Measurements from ENCODE around the gene TAS2R31.
"Not testable (repeated sequence)": the region's sequence is repeated elsewhere in the genome, so short reads cannot be mapped to it uniquely, and the experiment has no call there.

Gene TAS2R31

GRCh38 chr12:11031307-11031706 is at the start of gene TAS2R31:
TSS of gene TAS2R31 (minus strand) at chr12:11031407. CDS start at chr12:11031335, 72 bp downstream.
- no peak for DNase-seq

GRCh38 chr12:11078246-11078645 is 47.0 kb upstream of the TAS2R31 start:
- DNase-seq = no peak

GRCh38 chr12:11075642-11076041 is 44.4 kb upstream of the TAS2R31 start:
- DNase-seq = no peak

DNA sequence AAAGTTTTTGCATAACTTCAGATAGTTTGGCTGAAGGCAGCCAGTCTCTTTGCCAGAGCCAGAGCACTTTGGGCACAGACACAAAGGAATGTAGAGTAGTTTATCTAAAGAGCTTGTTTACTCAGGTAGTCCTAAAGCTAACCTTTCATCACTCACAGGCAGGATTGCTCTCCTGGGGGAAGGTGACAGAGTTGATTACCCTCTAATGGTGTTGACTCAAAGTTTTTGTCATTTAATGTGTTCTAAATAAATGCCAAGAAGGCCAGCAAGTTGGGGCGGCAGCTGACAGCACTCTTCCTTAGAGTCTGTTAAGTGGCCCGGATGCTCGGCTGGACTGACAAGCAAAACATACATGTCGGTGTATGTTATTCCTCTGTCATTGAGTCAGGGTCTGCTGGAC is 40.2 kb upstream of the TAS2R31 start:
- no peak for DNase-seq

GRCh38 chr12:11070999-11071398 is 39.8 kb upstream of the TAS2R31 start:
- DNase-seq = no peak

- DNase-seq = no peak
Measured at GRCh38 chr12:11069854-11070365, 38.7 kb upstream of the TAS2R31 start.

GRCh38 chr12:11067514-11067913 is 36.3 kb upstream of the TAS2R31 start:
- no peak for DNase-seq

GRCh38 chr12:11062194-11062593 is 31.0 kb upstream of the TAS2R31 start, which contains the start of gene TAS2R46:
TSS of gene TAS2R46 (minus strand) at chr12:11062294. CDS start at chr12:11062294, 0 bp downstream.
- not testable (repeated sequence) for DNase-seq

DNA sequence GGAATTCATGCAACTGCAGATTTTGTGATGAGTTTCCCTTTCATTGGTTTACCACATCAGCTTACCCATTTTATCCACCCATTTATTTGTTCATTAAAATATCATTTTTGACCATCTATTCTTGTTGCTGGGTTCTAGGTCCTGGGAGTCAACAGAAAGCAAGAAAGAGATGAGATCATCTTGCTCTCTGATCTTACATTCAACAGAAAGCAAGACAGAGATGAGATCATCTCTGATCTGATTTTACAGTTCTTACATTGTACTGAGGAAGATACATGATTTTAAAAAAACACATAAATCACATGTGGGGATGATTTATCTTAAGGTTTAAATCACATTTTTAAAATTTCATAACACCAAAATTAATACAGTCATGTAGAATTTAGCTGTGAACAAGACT is 28.6 kb upstream of the TAS2R31 start:
- DNase-seq = no peak

GRCh38 chr12:11059041-11059440 is 27.8 kb upstream of the TAS2R31 start:
- DNase-seq = no peak

GRCh38 chr12:11055306-11055705 is 24.1 kb upstream of the TAS2R31 start:
- no peak for DNase-seq

DNA sequence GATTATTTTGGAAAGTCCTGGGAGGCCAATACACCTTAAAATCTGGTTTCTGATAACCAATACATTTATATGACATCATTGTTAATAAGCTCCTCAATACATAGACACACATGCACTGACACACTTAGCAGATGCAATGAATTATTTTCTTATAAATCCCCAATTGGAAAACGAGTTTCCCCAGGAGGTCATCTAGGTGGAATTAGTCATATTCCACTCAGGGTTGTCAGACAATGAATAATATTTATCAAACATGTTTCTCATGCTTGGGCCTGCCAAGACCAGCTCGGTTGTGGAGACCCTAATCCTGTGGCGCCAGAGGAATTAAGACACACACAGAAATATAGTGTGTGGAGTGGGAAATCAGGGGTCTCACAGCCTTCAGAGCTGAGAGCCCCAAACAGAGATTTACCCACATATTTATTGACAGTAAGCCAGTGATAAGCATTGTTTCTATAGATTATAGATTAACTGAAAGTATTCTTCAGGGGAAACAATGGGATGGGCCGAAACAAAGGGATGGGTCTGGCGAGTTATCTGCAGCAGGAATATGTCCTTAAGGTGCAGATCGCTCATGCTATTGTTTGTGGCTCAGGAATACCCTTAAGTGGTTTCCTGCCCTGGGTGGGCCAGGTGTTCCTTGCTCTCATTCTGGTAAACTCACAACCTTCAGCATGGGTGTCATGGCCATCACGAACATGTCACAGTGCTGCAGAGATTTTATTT is 18.8 kb upstream of the TAS2R31 start:
- DNase-seq = not testable (repeated sequence)

DNA sequence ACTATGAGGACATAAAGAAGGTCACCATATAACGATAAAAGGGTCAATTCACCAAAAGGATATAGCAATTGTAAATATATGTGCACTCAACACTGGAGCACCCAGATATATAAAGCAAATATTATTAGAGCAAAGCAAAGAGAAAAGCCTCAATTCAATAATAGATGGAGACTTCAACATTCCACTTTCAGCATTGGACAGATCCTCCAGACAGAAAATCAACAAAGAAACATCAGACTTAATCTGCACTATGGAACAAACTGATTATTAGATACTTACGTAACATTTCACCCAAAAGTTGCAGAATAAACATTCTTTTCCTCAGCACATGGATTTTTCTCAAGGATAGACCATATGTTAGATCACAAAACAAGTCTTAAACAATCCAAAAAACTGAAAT is 10.2 kb upstream of the TAS2R31 start:
- not testable (repeated sequence) for DNase-seq

DNA sequence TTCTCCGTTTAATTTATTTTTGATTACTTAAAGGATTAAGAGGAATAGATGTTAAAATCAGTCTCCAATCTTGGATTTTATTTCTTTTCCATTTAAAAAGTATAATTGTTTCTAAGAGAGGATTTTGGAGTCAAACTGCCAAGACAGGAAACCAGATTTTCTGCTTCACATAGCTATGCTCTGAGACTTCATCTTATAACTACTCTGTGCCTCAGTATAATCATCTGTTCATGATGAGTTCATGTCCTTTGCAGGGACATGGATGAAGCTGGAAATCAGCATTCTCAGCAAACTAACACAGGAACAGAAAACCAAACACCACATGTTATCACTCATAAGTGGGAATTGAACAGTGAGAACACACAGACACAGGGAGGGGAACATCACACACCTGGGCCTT is 9.0 kb upstream of the TAS2R31 start:
- DNase-seq = no peak

GRCh38 chr12:11039171-11039570 is 8.0 kb upstream of the TAS2R31 start:
- no peak for DNase-seq

DNA sequence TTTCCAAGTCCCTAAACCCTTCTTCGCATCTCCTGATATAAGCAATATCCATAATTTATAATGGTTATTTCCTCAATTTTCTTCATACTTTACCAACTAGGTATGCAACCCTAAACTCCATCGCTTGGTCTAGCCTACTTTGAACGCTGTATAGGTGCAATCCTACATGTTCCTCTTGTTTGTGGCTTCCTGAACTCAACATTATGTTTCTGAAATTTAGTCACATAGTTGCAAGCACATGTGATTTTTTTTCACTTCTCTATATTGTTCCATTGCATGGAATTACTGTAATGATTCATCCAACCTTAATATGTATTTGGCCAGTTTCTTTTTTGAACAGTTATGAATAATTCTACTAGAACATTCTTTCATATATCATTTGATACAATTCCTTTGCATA is 2.8 kb upstream of the TAS2R31 start:
- DNase-seq = not testable (repeated sequence)

DNA sequence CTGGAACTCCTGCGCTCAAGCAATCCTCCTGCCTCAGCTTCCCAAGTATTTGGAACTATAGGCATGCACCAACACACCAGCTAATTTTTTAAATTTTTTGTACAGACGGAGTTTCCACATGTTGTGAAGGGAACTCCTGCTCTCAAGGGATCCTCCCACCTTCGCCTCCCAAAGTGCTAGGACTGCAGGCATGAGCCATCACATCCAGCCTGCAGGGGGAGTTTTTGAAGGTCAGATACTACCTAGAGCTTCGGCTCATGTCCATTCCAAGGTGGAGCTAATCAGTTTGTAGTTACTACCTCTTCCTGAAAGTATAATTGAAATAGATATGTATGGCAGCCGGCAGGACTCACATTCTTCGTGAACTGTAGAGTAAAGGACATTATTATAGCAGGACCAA is 5.1 kb downstream of the TAS2R31 start:
- DNase-seq = no peak

- DNase-seq = no peak
Measured at GRCh38 chr12:11023387-11023786, 7.8 kb downstream of the TAS2R31 start.

- no peak for DNase-seq
Measured at GRCh38 chr12:11022520-11022919, 8.7 kb downstream of the TAS2R31 start, which contains the start of gene TAS2R19. TSS of gene TAS2R19 (minus strand) at chr12:11022620. CDS start at chr12:11022571, 49 bp downstream.

DNA sequence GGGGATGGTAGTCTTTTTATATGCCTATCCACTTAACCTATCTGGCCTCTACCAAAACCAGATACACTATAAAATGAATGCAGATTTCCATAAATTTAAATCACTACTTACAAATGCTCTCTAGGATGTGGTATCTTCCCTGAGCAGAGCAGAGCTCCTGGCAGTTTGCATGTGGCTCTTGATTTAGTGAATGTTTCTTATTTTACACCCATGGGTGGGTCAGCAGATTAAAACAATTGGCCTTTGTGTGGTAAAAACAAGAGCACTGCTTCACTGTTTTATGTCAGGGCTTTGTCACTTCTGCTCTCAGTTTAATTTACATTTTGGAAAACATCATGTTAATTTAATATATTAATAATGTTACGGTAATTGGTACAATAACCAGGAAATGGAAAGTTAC is 14.3 kb downstream of the TAS2R31 start:
- DNase-seq = no peak

DNA sequence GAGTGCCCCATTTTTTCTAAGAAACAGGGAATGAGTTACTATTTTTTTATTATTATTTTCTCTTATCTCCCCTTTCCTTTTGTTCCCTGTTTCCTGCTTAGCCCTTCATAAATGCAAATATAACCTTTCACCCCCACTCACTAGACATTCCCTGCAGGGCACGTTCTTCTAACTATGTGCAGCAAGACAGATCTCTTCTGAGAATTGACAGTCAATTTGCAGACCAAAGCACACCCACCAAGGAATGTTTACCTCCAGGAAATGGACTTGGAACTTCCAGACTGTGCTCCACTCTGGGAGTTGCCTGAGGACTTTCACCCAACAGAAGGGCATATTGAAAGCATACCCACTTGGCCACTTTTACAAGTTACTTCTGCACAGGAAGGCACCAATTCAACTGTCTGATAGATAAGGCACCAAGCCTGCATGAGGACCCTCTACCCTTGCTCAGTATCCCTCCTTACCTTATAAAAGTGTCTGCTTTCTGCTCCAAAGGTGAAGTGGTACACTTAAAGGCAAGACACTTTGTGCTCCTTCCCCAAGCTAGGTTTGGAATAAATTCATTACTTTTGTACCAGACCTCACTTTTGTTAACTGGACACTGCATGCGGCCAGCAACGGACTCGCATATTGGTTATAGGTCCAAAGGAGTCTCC is 15.3 kb downstream of the TAS2R31 start:
- DNase-seq = no peak

DNA sequence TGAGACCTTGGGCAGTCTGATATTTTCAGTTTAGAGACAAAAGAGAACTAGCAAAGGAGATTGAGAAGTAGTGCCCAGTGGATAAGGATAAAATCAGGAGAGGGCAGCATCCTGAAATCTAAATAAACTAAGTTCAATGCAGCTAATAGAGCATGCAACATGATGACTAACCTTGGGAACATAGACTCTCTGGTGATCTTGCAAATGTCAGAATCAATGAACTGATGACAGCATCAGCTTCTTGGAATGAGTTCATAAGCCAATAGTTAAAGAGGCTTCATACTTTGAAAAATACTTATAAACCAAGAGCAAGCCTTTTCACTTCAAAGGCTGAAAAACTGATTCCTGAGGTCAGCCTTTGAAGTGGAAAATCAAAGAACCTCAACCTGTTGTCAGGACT is 17.0 kb downstream of the TAS2R31 start:
- DNase-seq = no peak

DNA sequence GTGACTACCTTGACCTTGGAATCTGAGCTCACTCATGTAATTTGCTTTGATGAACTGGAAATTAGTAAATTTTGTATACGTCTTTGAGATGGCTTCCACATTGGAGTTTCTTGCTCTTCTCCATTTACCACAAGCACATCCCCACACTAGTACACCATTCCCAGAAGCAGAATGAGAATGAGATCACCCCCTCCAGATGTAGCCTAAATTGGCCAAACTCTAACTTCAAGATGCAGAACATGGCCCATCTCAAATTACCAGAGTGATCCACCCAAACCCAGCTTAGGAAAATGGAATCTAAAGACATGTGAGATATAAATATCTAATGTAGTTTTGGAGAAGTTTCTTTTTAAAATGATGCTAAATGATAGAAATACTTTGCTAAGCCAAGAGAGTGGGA is 23.6 kb downstream of the TAS2R31 start:
- no peak for DNase-seq

DNA sequence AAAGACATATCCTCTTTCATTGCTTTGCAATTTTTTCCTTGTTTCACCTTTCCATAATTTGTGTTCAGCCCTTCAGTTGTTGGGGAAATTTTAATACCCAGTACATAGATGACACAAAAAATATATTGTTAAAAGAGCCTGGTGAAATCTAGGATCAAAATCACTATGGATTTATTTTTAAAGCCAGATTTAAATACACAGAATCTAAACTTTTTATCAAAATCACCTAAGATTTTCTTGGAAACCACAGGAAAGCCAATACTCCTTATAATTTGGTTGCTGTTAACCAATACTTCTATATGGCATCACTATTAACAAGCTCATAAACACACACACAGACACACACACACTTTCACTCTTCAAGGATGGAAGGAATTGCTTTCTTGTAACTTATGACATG is 33.0 kb downstream of the TAS2R31 start, which contains the start of gene TAS2R20:
TSS of gene TAS2R20 (minus strand) at position 101 of the 400 bp plus-strand sequence. CDS start 429 bp downstream, outside the sequence.
- no peak for DNase-seq
